ENCODE data around the gene SERPINC1.

DNA sequence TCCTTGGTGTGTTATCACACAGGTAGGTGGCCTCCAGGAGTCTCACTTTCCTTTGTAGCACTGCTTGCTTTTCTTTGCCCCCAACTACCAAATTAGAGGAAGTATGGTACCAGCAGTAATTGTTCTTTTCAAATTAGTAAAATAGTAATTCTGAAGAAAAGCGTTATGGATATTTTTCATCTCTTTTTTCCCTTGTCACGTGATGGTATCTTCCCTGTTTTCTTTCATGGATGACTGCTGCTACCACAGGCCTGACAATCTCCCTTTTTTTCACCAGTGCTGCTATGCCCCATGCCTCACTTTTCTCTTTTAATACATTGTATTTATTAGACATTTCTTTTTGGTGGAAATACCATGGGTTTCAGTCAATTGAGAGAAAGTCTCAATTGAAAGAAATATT lies 45.6 kb downstream of the SERPINC1 start:
- TF ChIP-seq, protein P1, sequence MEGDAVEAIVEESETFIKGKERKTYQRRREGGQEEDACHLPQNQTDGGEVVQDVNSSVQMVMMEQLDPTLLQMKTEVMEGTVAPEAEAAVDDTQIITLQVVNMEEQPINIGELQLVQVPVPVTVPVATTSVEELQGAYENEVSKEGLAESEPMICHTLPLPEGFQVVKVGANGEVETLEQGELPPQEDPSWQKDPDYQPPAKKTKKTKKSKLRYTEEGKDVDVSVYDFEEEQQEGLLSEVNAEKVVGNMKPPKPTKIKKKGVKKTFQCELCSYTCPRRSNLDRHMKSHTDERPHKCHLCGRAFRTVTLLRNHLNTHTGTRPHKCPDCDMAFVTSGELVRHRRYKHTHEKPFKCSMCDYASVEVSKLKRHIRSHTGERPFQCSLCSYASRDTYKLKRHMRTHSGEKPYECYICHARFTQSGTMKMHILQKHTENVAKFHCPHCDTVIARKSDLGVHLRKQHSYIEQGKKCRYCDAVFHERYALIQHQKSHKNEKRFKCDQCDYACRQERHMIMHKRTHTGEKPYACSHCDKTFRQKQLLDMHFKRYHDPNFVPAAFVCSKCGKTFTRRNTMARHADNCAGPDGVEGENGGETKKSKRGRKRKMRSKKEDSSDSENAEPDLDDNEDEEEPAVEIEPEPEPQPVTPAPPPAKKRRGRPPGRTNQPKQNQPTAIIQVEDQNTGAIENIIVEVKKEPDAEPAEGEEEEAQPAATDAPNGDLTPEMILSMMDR (IDR thresholded peaks at IDR 0.05; ENCODE audit: low read depth, low read length), result no peak
- no peak for TF ChIP-seq EZH2phosphoT487 (IDR thresholded peaks at IDR 0.05; ENCODE audit: low read depth)
